B cell (primary cell): Measurements from ENCODE around the gene PARN. TPM values are rescaled to one million over a fixed set of nuclear protein-coding genes. Genes with fewer than 3 reads are reported as not detected.

Experiments
- ATAC-seq: fragments of 200-7000 bp; cut with Tn5 transposase; one replicate; pipeline ENCODE4 v1.10.0; 2021; ENCODE audit warnings: low read depth, mild to moderate bottlenecking, moderate number of reproducible peaks, moderate library complexity
- CTCF ChIA-PET: fragments of 350-600 bp; sonication (Branson Sonifier 250); formaldehyde crosslinking; loops from one replicate; lab custom pipeline; 2021; ENCODE audit warnings: antibody characterized with exemption, inconsistent platforms; lab: Charles Lee
- POLR2A ChIA-PET: fragments of 350-600 bp; sonication (Branson Sonifier 250); formaldehyde crosslinking; loops from one replicate; lab custom pipeline; 2021; ENCODE audit warnings: antibody characterized with exemption; lab: Charles Lee
- DNase-seq: peaks from one replicate; pipeline ENCODE4 v3.0.0; 2013
- H2AFZ ChIP-seq: 2 replicates; pipeline ENCODE4 v1.6.1; 2012; ENCODE audit warnings: mild to moderate bottlenecking, low read depth, low read length; ENCODE audit not compliant: insufficient read depth, poor library complexity, severe bottlenecking
- H3K27ac ChIP-seq, 2 donors: 1 replicate in 1 of 2; 2 replicates in 1 of 2; pipeline ENCODE4 v1.5.1; 2012 to 2013; ENCODE audit warnings: low read length in 2 of 2, mild to moderate bottlenecking in 2 of 2, moderate library complexity in 1 of 2
- H3K27me3 ChIP-seq, 4 experiments: fragments of 200-600 bp in 1 of 4; sonication (generic) in 1 of 4; replicated peaks in 1 of 4; 1 replicate in 2 of 4; 2 replicates in 2 of 4; pipeline versions ENCODE4 v1.6.1 to v1.7.0; 2013 to 2016; ENCODE audit warnings: low read length in 3 of 4, mild to moderate bottlenecking in 2 of 4, mixed read lengths in 1 of 4, moderate library complexity in 1 of 4; ENCODE audit not compliant: insufficient read depth in 4 of 4, control insufficient read depth in 3 of 4; ENCODE audit errors: control extremely low read depth in 1 of 4
- H3K36me3 ChIP-seq, 2 experiments: replicated peaks in 1 of 2; 1 replicate in 1 of 2; 2 replicates in 1 of 2; pipeline versions ENCODE4 v1.6.1 to v1.7.1; 2013; ENCODE audit warnings: low read length in 1 of 2; ENCODE audit not compliant: insufficient read depth in 2 of 2, control insufficient read depth in 1 of 2; ENCODE audit errors: control extremely low read depth in 1 of 2, extremely low read depth in 1 of 2
- H3K4me1 ChIP-seq, 2 donors: fragments of 200-600 bp in 1 of 2; sonication (generic) in 1 of 2; 1 replicate in 1 of 2; 2 replicates in 1 of 2; pipeline versions ENCODE4 v1.5.1 to v1.6.1; 2013 to 2017; ENCODE audit warnings: low read length in 2 of 2; ENCODE audit not compliant: control insufficient read depth in 2 of 2, insufficient read depth in 2 of 2
- H3K4me2 ChIP-seq: replicated peaks from 2 replicates; pipeline ENCODE3; 2012; ENCODE audit warnings: mild to moderate bottlenecking, low read depth, low read length; ENCODE audit not compliant: poor library complexity, severe bottlenecking
- H3K4me3 ChIP-seq, 5 experiments: fragments of 200-600 bp in 1 of 5; sonication (generic) in 1 of 5; 1 replicate in 3 of 5; 2 replicates in 2 of 5; pipeline versions ENCODE4 v1.5.1 to v1.7.0; 2011 to 2016; ENCODE audit warnings: low read length in 4 of 5, mild to moderate bottlenecking in 4 of 5, low read depth in 2 of 5, control low read depth in 1 of 5, moderate library complexity in 1 of 5; ENCODE audit not compliant: insufficient read depth in 1 of 5; ENCODE audit errors: control extremely low read depth in 1 of 5, extremely low read depth in 1 of 5
- H3K79me2 ChIP-seq: fragments of 200-600 bp; sonication (generic); one replicate; pipeline ENCODE4 v1.6.0; 2016; ENCODE audit warnings: low read length; ENCODE audit not compliant: control insufficient read depth, insufficient read depth
- H3K9ac ChIP-seq: fragments of 200-600 bp; sonication (generic); 2 replicates; pipeline ENCODE4 v1.6.1; 2017; ENCODE audit warnings: mild to moderate bottlenecking, low read length, moderate library complexity
- H3K9me3 ChIP-seq, 3 donors: one replicate each; pipeline versions ENCODE4 v1.6.1 to v1.7.1; 2013; ENCODE audit warnings: low read length in 2 of 3; ENCODE audit not compliant: control insufficient read depth in 2 of 3, insufficient read depth in 1 of 3; ENCODE audit errors: control extremely low read depth in 1 of 3
- H4K20me1 ChIP-seq: 2 replicates; pipeline ENCODE4 v1.6.0; 2012; ENCODE audit warnings: mild to moderate bottlenecking, low read length; ENCODE audit not compliant: insufficient read depth, control insufficient read depth, poor library complexity, severe bottlenecking
- H3K27ac Mint-ChIP-seq: one replicate; pipeline ENCODE4 v1.8.0; 2021; ENCODE audit warnings: mixed read lengths
- H3K27me3 Mint-ChIP-seq: one replicate; pipeline ENCODE4 v1.8.0; 2021; ENCODE audit warnings: mixed read lengths
- H3K4me1 Mint-ChIP-seq: one replicate; pipeline ENCODE4 v1.8.0; 2021; ENCODE audit warnings: mixed read lengths
- H3K4me3 Mint-ChIP-seq: one replicate; pipeline ENCODE4 v1.8.0; 2021; ENCODE audit warnings: mixed read lengths
- H3K9me3 Mint-ChIP-seq: one replicate; pipeline ENCODE4 v1.8.0; 2022; ENCODE audit warnings: mixed read lengths; ENCODE audit not compliant: insufficient read depth
- CTCF ChIP-seq: fragments of 200-600 bp; IDR thresholded peaks from one replicate; pipeline ENCODE4 v1.8.0; 2022; ENCODE audit warnings: antibody characterized with exemption, mild to moderate bottlenecking
- EZH2 ChIP-seq: IDR thresholded peaks from 2 replicates; pipeline ENCODE4 v1.6.1; 2012; ENCODE audit warnings: borderline replicate concordance, low read depth, mild to moderate bottlenecking, moderate library complexity, low read length; ENCODE audit not compliant: insufficient read depth, poor library complexity, severe bottlenecking
- WGBS: methylation state at CpG from one replicate; pipeline ENCODE4 v1.1.5; 2013; ENCODE audit warnings: missing lambda C conversion rate; ENCODE audit not compliant: insufficient coverage; 5-methylcytosine and 5-hydroxymethylcytosine counted together
- intact Hi-C: fragments of 100-400 bp; cut with micrococcal nuclease; formaldehyde crosslinking; loops from one replicate; pipeline ENCODE4 v1.10.0; 2022
- polyA plus RNA-seq: library from polyadenylated mRNA; depleted of rRNA; stranded (reverse); fragments of >200 nt; gene quantifications from 2 replicates; pipeline ENCODE4 v1.2.3, GENCODE V29; 2012
- total RNA-seq, 2 donors: library from RNA; stranded (reverse); fragments of 120-200 nt in 1 of 2; gene quantifications; 1 replicate in 1 of 2; 2 replicates in 1 of 2; pipeline versions ENCODE4 v1.2.3 to v1.2.4, GENCODE V29; 2013 to 2022

The PARN gene
- total and polyA plus RNA-seq, 2 donors (not counting 1 experiment from before 2014, with no cell fraction given), result 25.3 to 62.2 TPM

DNA sequence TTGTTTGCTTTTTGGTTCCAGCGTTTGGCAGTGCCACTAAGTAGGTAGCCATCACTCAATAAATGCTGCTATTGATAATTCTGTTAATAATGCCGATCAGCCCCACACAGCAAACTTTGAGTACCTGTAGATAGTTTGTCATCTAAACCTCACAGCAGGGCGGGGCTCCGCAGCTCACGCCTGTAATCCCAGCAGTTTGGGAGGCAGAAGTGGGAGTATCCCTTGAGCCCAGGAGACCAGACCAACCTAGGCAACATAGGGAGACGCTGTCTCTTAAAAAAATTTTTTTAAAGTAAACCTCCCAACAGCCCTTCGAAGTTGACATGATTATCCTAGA lies 4.3 kb upstream of the PARN start:
- H3K9me3 ChIP-seq, result peaks cover 0 to 9% (median 0%) of the 10 kb centered on the region in 3 donors
- peaks cover under 1 to 4% of the 10 kb centered on the region in 2 experiments for H3K36me3 ChIP-seq
- peaks cover 27 to 36% of the 10 kb centered on the region in 2 donors for H3K4me1 ChIP-seq
- POLR2A ChIA-PET, result no interaction called here
- peak overlapping the region; percentile 100 for H3K27ac Mint-ChIP-seq
- peak overlapping the region in 2 of 5 experiments; percentile 94 to 96 for H3K4me3 ChIP-seq
- H2AFZ ChIP-seq, result peak overlapping the region; percentile 80
- intact Hi-C loops, result loop anchor here (5.0 to 10.0 kb wide), 2 partner anchors 460 to 1253 kb away; partner anchors contain the start of genes CEP20 and RRN3
- no peak for ATAC-seq
- H3K27me3 Mint-ChIP-seq, result no peaks in the 10 kb centered on the region
- peak overlapping the region; percentile 100 for H3K4me3 Mint-ChIP-seq
- H3K9me3 Mint-ChIP-seq, result peaks cover 3% of the 10 kb centered on the region
- H3K9ac ChIP-seq, result peak overlapping the region; percentile 90
- H4K20me1 ChIP-seq, result peaks cover 48% of the 10 kb centered on the region
- peak overlapping the region; percentile 91 for H3K4me2 ChIP-seq
- no peaks in the 10 kb centered on the region for H3K27me3 ChIP-seq
- WGBS, result no CpG with 5 or more reads among the region's 7 CpGs
- H3K4me1 Mint-ChIP-seq, result peaks cover 48% of the 10 kb centered on the region
- H3K79me2 ChIP-seq, result peaks cover 82% of the 10 kb centered on the region
- H3K27ac ChIP-seq, result no peak overlapping the region
- TF ChIP-seq EZH2, result no peak
- no peak for TF ChIP-seq CTCF
- DNase-seq, result no peak
- CTCF ChIA-PET, result interaction anchor here (1.2 kb wide), 1 partner anchor 11 kb away, joined by 3 read pairs; no protein-coding TSS in a partner anchor

DNA sequence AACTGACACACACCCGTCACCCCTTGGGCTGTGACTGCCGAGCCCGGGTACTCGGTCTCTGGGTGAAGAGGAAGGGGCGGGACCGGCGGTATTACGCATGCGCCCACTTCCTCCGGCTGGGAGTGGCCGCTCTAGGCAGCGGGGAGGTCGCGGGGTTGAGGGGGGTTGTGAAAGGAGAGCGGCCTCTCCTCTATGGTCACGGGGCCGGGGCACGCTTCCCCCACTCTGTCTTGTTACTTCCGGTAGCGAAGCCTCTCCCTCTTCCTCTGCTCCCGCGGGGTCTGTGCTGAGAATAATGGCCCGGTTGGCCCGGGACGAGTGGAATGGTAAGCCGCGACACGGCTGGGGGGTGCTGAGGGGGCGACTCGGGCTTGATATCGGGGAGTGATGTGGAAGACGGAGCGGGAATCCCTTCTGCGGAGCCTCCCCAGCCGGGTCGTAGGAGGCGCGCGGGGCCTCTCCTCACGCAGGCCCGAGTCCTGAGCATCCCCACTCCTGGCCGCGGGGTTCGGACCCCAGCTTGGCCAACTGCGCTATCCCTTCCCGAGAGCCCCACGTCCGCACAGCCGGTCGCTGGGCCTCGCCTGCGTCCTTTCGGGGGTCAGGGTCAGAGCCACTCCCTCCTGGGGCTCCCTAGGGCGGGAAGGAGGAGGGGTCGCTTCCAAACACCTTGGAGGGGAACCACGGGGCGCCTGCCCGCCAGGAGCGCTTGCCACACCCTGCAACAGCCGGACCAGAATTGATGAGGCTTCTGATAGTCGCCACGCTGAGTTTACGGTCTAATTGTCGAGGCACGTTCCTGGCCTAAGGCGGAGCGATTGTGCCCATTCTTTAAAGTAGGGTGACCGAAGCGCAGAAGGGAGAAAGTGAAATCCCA lies 2.9 kb upstream of the PARN start, which contains the start of gene BFAR:
Gene BFAR, plus strand, starts transcription at position 259 of the 877 bp plus-strand sequence. CDS start 11,396 bp downstream, outside the sequence.
- under 1% methylated on average over 55 of the region's 69 CpGs for WGBS
- Mint-ChIP-seq H3K4me3 (peak within 1 kb of the TSS; percentile 100), H3K27ac (peak within 1 kb of the TSS; percentile 100), H3K4me1 (peaks cover 59% of the 10 kb centered on the region), H3K27me3 (no peaks in the 10 kb centered on the region), H3K9me3 (peaks cover 3% of the 10 kb centered on the region)
- Histone ChIP-seq H3K36me3 (peaks cover 0 to 3% of the 10 kb centered on the region in 2 experiments), H3K4me1 (peaks cover 38 to 45% of the 10 kb centered on the region in 2 donors), H2AFZ (peak within 1 kb of the TSS; percentile 80), H3K9me3 (peaks cover 0 to 9% (median 0%) of the 10 kb centered on the region in 3 donors), H3K4me3 (peak within 1 kb of the TSS; percentile 65 to 96 (median 92)), H4K20me1 (peaks cover 37% of the 10 kb centered on the region), H3K27ac (peak within 1 kb of the TSS; percentile 89 to 91), H3K9ac (peak within 1 kb of the TSS; percentile 90), H3K4me2 (peak within 1 kb of the TSS; percentile 91), H3K27me3 (no peaks in the 10 kb centered on the region), H3K79me2 (peaks cover 77% of the 10 kb centered on the region)
- DNase-seq (peak; percentile 99), ATAC-seq (peak; percentile 77)
- intact Hi-C loops, result loop anchor here (2.0 to 10.0 kb wide), 3 partner anchors 424 to 1254 kb away; partner anchors contain the start of genes CEP20, NTAN1 and RRN3
- ChIA-PET POLR2A (interaction anchor here (1.0 kb wide), 1 partner anchor 25 kb away, joined by 3 read pairs; no protein-coding TSS in a partner anchor), CTCF (interaction anchor here (1.1 kb wide), 1 partner anchor 348 kb away, joined by 4 read pairs; no protein-coding TSS in a partner anchor)
- no peak for TF ChIP-seq EZH2
- TF ChIP-seq CTCF, result no peak
